Measurements from ENCODE around the gene FCGR3A.

The FCGR3A gene

GRCh38 chr1:161499099-161500039 is 50.2 kb downstream of the FCGR3A start:
- DNase-seq: no peak

DNA sequence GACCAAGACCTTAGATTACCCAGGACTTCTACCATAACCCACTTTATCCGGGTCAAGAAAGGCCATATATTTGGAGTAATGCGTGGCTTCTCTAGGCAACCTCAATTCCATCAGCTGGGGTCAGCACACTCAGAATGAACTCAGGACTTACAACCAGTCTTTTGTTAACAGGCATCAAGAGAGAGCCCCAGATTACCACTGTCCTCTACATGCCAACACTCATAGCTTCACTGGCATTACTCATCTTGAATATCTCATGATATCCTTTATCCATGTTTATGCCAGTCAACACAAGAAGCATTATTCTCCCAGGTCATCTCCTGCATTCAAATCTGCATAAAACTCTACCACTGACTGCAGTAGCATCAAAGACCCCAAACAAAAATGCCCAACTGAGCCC is 51.0 kb downstream of the FCGR3A start:
- no peak for DNase-seq

GRCh38 chr1:161497961-161498360 is 51.7 kb downstream of the FCGR3A start:
- no peak for DNase-seq

GRCh38 chr1:161495490-161495889 is 54.1 kb downstream of the FCGR3A start:
- no peak for DNase-seq

DNA sequence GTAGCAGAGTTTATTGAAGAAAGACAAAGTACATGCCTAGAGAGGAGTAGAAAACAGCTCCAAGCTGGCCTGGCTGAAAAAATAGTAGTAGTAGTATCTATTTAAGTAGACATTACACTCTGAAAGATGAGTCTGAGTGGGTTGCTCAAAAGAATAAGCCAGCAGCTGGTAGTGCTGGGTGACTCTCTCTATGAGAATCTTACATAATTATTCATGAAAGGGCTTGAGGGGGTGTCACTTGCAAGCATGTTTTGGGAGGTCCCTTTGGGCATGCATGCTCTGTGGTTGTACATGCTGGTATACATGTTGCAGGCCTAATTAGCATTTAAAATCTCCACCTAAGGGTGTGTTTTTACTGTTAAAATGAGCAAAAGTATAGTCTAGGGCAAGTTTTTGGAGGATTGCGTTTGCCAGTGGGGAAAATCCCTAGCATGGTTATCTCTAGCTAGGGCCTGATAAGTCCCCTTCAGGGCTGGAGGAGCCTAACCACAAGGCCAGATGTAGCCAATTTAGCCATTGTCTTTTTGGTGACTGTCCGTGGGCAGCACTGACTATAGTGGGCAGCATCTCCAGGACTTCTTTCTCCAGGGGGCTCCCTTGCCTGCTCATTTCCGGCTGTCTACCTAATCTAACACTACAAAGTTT is 55.4 kb downstream of the FCGR3A start:
- DNase-seq: no peak

DNA sequence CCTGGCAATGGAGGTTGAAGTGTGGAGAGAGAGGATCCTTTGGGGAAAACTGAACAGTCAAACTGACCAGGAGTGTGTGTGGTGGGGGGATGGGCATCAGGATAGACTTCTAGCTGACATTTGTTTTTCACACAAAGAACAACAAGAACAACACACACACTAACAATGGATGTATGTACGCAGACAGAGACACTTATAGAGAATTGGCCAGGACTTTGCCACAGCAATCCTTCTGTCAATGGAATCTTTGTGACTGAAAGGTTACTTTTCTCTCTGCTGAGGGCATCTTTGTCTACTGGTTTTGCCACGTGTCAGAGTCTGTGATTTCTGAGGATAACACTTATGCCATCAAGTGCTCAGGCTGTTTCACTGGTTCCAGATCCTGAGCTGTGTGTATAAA is 56.8 kb downstream of the FCGR3A start:
- no peak for DNase-seq
